Nephron progenitor cell (in vitro differentiated cells): ENCODE data around the gene CTPS1.

Source experiments
- DNase-seq: peaks from one replicate; pipeline ENCODE4 v3.0.0; 2021
- H3K27ac Mint-ChIP-seq: 2 replicates; pipeline ENCODE4 v1.8.0; 2021; ENCODE audit warnings: mild to moderate bottlenecking, moderate library complexity, mixed read lengths
- H3K27me3 Mint-ChIP-seq: 2 replicates; pipeline ENCODE4 v1.8.0; 2021; ENCODE audit warnings: mild to moderate bottlenecking, low read depth, mixed read lengths; ENCODE audit not compliant: poor library complexity
- H3K36me3 Mint-ChIP-seq: 2 replicates; pipeline ENCODE4 v1.8.0; 2021; ENCODE audit warnings: low read depth, mixed read lengths
- H3K4me1 Mint-ChIP-seq: 2 replicates; pipeline ENCODE4 v1.8.0; 2021; ENCODE audit warnings: mixed read lengths
- H3K4me3 Mint-ChIP-seq: 2 replicates; pipeline ENCODE4 v1.8.0; 2021; ENCODE audit warnings: mild to moderate bottlenecking, moderate library complexity, mixed read lengths
- H3K9me3 Mint-ChIP-seq: 2 replicates; pipeline ENCODE4 v1.8.0; 2021; ENCODE audit warnings: mild to moderate bottlenecking, moderate library complexity, mixed read lengths
- CTCF ChIP-seq: fragments of 200-600 bp; sonication (generic); IDR thresholded peaks from 2 replicates; pipeline ENCODE4 v1.5.0; 2021; ENCODE audit warnings: antibody characterized with exemption

The CTPS1 gene

GRCh38 chr1:41003640-41004220 is 24.2 kb downstream of the CTPS1 start:
- H3K36me3 Mint-ChIP-seq, result peaks cover 79% of the 10 kb centered on the region
- TF ChIP-seq CTCF, result no peak
- H3K9me3 Mint-ChIP-seq, result no peaks in the 10 kb centered on the region
- no peaks in the 10 kb centered on the region for H3K4me1 Mint-ChIP-seq
- DNase-seq, result no peak
- no peak overlapping the region for H3K27ac Mint-ChIP-seq
- H3K4me3 Mint-ChIP-seq, result no peak overlapping the region
- no peaks in the 10 kb centered on the region for H3K27me3 Mint-ChIP-seq

DNA sequence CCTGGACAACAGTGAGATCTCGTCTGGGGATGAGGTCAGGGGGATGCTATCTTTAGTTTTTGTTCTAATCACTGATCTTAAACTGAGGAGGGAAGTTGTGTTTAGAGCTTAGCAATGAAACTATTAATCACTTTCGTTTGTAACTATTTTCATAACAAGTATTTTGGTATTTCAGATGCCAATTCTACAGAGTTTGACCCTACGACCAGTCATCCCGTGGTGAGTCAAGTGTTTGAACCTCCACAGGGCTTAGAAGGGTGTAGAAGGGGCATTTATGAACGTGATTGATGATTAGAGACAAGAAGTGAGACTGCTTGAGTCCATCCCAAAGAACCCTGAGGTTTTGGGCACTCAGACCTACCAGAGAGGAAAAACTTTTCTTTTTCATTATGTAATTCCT is 26.4 kb downstream of the CTPS1 start:
- H3K4me3 Mint-ChIP-seq, result no peak overlapping the region
- no peak overlapping the region for H3K27ac Mint-ChIP-seq
- H3K9me3 Mint-ChIP-seq, result no peaks in the 10 kb centered on the region
- H3K36me3 Mint-ChIP-seq, result peaks cover 74% of the 10 kb centered on the region
- no peaks in the 10 kb centered on the region for H3K27me3 Mint-ChIP-seq
- no peaks in the 10 kb centered on the region for H3K4me1 Mint-ChIP-seq
- no peak for TF ChIP-seq CTCF
- no peak for DNase-seq

- H3K36me3 Mint-ChIP-seq, result peaks cover 77% of the 10 kb centered on the region
- no peaks in the 10 kb centered on the region for H3K27me3 Mint-ChIP-seq
- TF ChIP-seq CTCF, result no peak
- H3K27ac Mint-ChIP-seq, result peak overlapping the region; percentile 51
- no peaks in the 10 kb centered on the region for H3K4me1 Mint-ChIP-seq
- DNase-seq, result no peak
- H3K9me3 Mint-ChIP-seq, result no peaks in the 10 kb centered on the region
- H3K4me3 Mint-ChIP-seq, result no peak overlapping the region
These were observed 27.7 kb downstream of the CTPS1 start for GRCh38 chr1:41006942-41007865.

- H3K27me3 Mint-ChIP-seq, result peaks cover 3% of the 10 kb centered on the region
- H3K4me3 Mint-ChIP-seq, result no peak overlapping the region
- TF ChIP-seq CTCF, result no peak
- H3K36me3 Mint-ChIP-seq, result peaks cover 64% of the 10 kb centered on the region
- H3K4me1 Mint-ChIP-seq, result no peaks in the 10 kb centered on the region
- H3K9me3 Mint-ChIP-seq, result no peaks in the 10 kb centered on the region
- DNase-seq, result no peak
- H3K27ac Mint-ChIP-seq, result peak overlapping the region; percentile 96
These were observed 30.0 kb downstream of the CTPS1 start for GRCh38 chr1:41009466-41009865.

GRCh38 chr1:41010345-41010744 is 30.8 kb downstream of the CTPS1 start:
- H3K27ac Mint-ChIP-seq, result peak overlapping the region; percentile 11
- H3K9me3 Mint-ChIP-seq, result no peaks in the 10 kb centered on the region
- TF ChIP-seq CTCF, result no peak
- no peak overlapping the region for H3K4me3 Mint-ChIP-seq
- H3K4me1 Mint-ChIP-seq, result no peaks in the 10 kb centered on the region
- no peak for DNase-seq
- peaks cover 67% of the 10 kb centered on the region for H3K36me3 Mint-ChIP-seq
- H3K27me3 Mint-ChIP-seq, result peaks cover 7% of the 10 kb centered on the region
